A549 (cell line): Measurements from ENCODE around the gene CHRNB2. TPM values are rescaled to one million over a fixed set of nuclear protein-coding genes. Genes with fewer than 3 reads are reported as not detected.

Source experiments
- ATAC-seq, 2 experiments: fragments of 200-7000 bp in 1 of 2; fragments of >200 bp in 1 of 2; cut with Nextera tagmentation in 1 of 2; cut with Tn5 transposase in 1 of 2; 3 replicates each; pipeline versions ENCODE4 v1.8.0 to v1.9.1; 2018 to 2020; ENCODE audit warnings: mild to moderate bottlenecking in 1 of 2, moderate library complexity in 1 of 2
- CTCF ChIA-PET: fragments of 300-600 bp; sonication (Branson Sonifier 250); formaldehyde crosslinking; extraction: SDS; loops from one replicate; lab custom pipeline; 2021; ENCODE audit warnings: antibody characterized with exemption, inconsistent platforms; lab: Yijun Ruan, JAX
- POLR2A ChIA-PET: fragments of 350-600 bp; formaldehyde crosslinking; extraction: SDS; loops from one replicate; lab custom pipeline; 2021; ENCODE audit warnings: antibody characterized with exemption, inconsistent platforms; lab: Yijun Ruan, JAX
- DNase-seq, 2 experiments: peaks; one replicate each; pipeline versions ENCODE4 v3.0.0 to v3.0.0-alpha.2; 2011 to 2016; ENCODE audit warnings: low read depth in 1 of 2, low spot score in 1 of 2
- FAIRE-seq: peaks from 2 replicates; lab custom pipeline; 2011; peaks lifted over from hg19 to GRCh38; lab: Jason Lieb, UNC
- H3K27ac ChIP-seq, 2 experiments: fragments of >200 bp; sonication (Bioruptor Twin); formaldehyde crosslinking; 3 replicates each; pipeline ENCODE4 v1.5.1; 2016 to 2017
- H3K4me1 ChIP-seq: fragments of >200 bp; sonication (Bioruptor Twin); formaldehyde crosslinking; 3 replicates; pipeline ENCODE4 v1.6.1; 2016
- H3K4me2 ChIP-seq: fragments of >200 bp; sonication (Bioruptor Twin); formaldehyde crosslinking; 3 replicates; pipeline ENCODE4 v1.6.1; 2016
- H3K4me3 ChIP-seq: fragments of >200 bp; sonication (Bioruptor Twin); formaldehyde crosslinking; 3 replicates; pipeline ENCODE4 v1.5.1; 2016
- H3K9me3 ChIP-seq: fragments of >200 bp; sonication (Bioruptor Twin); formaldehyde crosslinking; 3 replicates; pipeline ENCODE4 v1.6.1; 2016
- BHLHE40 ChIP-seq: IDR thresholded peaks from 2 replicates; pipeline ENCODE4 v1.6.1; 2012; ENCODE audit warnings: low read depth, low read length, inconsistent platforms
- CBX2 ChIP-seq: fragments of 200-600 bp; sonication (generic); IDR thresholded peaks from 2 replicates; pipeline ENCODE4 v1.6.1; 2016; ENCODE audit warnings: low read depth, mild to moderate bottlenecking, borderline replicate concordance
- CBX8 ChIP-seq: fragments of 200-600 bp; sonication (generic); IDR thresholded peaks from 2 replicates; pipeline ENCODE4 v1.6.1; 2016
- CHD4 ChIP-seq: fragments of 200-600 bp; sonication (generic); IDR thresholded peaks from 2 replicates; pipeline ENCODE4 v1.6.1; 2016; ENCODE audit warnings: antibody characterized with exemption, mild to moderate bottlenecking, borderline replicate concordance
- CTCF ChIP-seq: fragments of >200 bp; sonication (Bioruptor Twin); formaldehyde crosslinking; IDR thresholded peaks from 3 replicates; pipeline ENCODE4 v1.5.1; 2016
- EHMT2 ChIP-seq: fragments of 200-600 bp; sonication (generic); IDR thresholded peaks from 2 replicates; pipeline ENCODE4 v1.6.1; 2016; ENCODE audit warnings: antibody characterized with exemption, low read depth, mild to moderate bottlenecking, moderate library complexity
- ELK1 ChIP-seq: fragments of 150-350 bp; IDR thresholded peaks from 2 replicates; pipeline ENCODE4 v1.6.1; 2014; ENCODE audit warnings: low read depth, mild to moderate bottlenecking, low read length
- GATA3 ChIP-seq: IDR thresholded peaks from 2 replicates; pipeline ENCODE4 v1.6.1; 2012; ENCODE audit warnings: borderline replicate concordance
- HEYL ChIP-seq: fragments of 250-450 bp; sonication (Bioruptor Pico); IDR thresholded peaks from 2 replicates; pipeline ENCODE4 v1.8.0; 2021; ENCODE audit warnings: mild to moderate bottlenecking, moderate library complexity
- HOXA7 ChIP-seq: fragments of 250-450 bp; sonication (Bioruptor Pico); IDR thresholded peaks from 2 replicates; pipeline ENCODE4 v1.5.0; 2020; ENCODE audit warnings: mild to moderate bottlenecking, moderate library complexity
- HOXB5 ChIP-seq: fragments of 250-450 bp; sonication (Bioruptor Pico); IDR thresholded peaks from 2 replicates; pipeline ENCODE4 v1.5.0; 2020; ENCODE audit warnings: mild to moderate bottlenecking, moderate library complexity
- JUN ChIP-seq, 2 experiments: fragments of >200 bp; sonication (Bioruptor Twin); formaldehyde crosslinking; IDR thresholded peaks; 2 replicates in 1 of 2; 3 replicates in 1 of 2; pipeline ENCODE4 v1.6.1; 2016 to 2017
- MAFK ChIP-seq: fragments of 450-650 bp; IDR thresholded peaks from 2 replicates; pipeline ENCODE4 v1.6.1; 2014; ENCODE audit not compliant: partially characterized antibody
- MAZ ChIP-seq: fragments of 150-350 bp; IDR thresholded peaks from 2 replicates; pipeline ENCODE4 v1.6.1; 2014; ENCODE audit warnings: antibody characterized with exemption, low read depth, low read length, borderline replicate concordance
- NFE2L2 ChIP-seq: fragments of 150-350 bp; conservative IDR thresholded peaks from 2 replicates; pipeline ENCODE4 v1.6.1; 2014; ENCODE audit warnings: low read length
- NPAS2 ChIP-seq: fragments of 250-450 bp; sonication (Bioruptor Pico); IDR thresholded peaks from 2 replicates; pipeline ENCODE4 v1.8.0; 2022; ENCODE audit warnings: mild to moderate bottlenecking, moderate library complexity, borderline replicate concordance
- PHF8 ChIP-seq: fragments of 200-600 bp; sonication (generic); IDR thresholded peaks from 2 replicates; pipeline ENCODE4 v1.6.1; 2016; ENCODE audit warnings: low read depth, mild to moderate bottlenecking, antibody characterized with exemption, moderate library complexity, borderline replicate concordance
- POLR2A ChIP-seq: IDR thresholded peaks from 2 replicates; pipeline ENCODE4 v1.6.1; 2012; ENCODE audit warnings: mild to moderate bottlenecking, low read length
- RARB ChIP-seq: fragments of 250-450 bp; sonication (Bioruptor Pico); IDR thresholded peaks from 2 replicates; pipeline ENCODE4 v1.8.0; 2021; ENCODE audit warnings: mild to moderate bottlenecking, moderate library complexity
- RCOR1 ChIP-seq: fragments of 150-350 bp; IDR thresholded peaks from 2 replicates; pipeline ENCODE4 v1.6.1; 2014; ENCODE audit warnings: antibody characterized with exemption, low read length, low read depth
- RFX5 ChIP-seq: fragments of 450-650 bp; IDR thresholded peaks from 2 replicates; pipeline ENCODE4 v1.7.1; 2014; ENCODE audit warnings: antibody characterized with exemption, mild to moderate bottlenecking, moderate library complexity
- TP53 ChIP-seq: fragments of 250-450 bp; sonication (Bioruptor Pico); IDR thresholded peaks from 2 replicates; pipeline ENCODE4 v1.5.0; 2021; ENCODE audit warnings: mild to moderate bottlenecking, moderate library complexity
- USF2 ChIP-seq: fragments of 450-650 bp; IDR thresholded peaks from 2 replicates; pipeline ENCODE4 v1.6.1; 2014; ENCODE audit warnings: antibody characterized with exemption
- WGBS: methylation state at CpG from one replicate; pipeline ENCODE4 v1.1.6; 2017; ENCODE audit errors: missing lambda C conversion rate; 5-methylcytosine and 5-hydroxymethylcytosine counted together
- polyA plus RNA-seq, 4 experiments: library from polyadenylated mRNA; depleted of rRNA in 3 of 4; stranded (reverse); fragments of >200 nt; fragmentation: RNase III in 1 of 4; extraction: RNeasy Plus Mini Kit Qiagen cat#74134 plus additional on column Dnase treatment in 1 of 4; gene quantifications; 2 replicates in 3 of 4; 3 replicates in 1 of 4; pipeline ENCODE4 v1.2.3, GENCODE V29; 2011 to 2017
- TF ChIP-seq, protein P1 (sequence below): fragments of 200-600 bp; sonication (generic); IDR thresholded peaks from 2 replicates; pipeline ENCODE4 v1.6.1; 2016; ENCODE audit warnings: antibody characterized with exemption, mild to moderate bottlenecking, moderate library complexity

The CHRNB2 gene
- polyA plus RNA-seq, 2 of the 4 experiments (the other 2 are of a cell fraction), result 0.21 TPM

DNA sequence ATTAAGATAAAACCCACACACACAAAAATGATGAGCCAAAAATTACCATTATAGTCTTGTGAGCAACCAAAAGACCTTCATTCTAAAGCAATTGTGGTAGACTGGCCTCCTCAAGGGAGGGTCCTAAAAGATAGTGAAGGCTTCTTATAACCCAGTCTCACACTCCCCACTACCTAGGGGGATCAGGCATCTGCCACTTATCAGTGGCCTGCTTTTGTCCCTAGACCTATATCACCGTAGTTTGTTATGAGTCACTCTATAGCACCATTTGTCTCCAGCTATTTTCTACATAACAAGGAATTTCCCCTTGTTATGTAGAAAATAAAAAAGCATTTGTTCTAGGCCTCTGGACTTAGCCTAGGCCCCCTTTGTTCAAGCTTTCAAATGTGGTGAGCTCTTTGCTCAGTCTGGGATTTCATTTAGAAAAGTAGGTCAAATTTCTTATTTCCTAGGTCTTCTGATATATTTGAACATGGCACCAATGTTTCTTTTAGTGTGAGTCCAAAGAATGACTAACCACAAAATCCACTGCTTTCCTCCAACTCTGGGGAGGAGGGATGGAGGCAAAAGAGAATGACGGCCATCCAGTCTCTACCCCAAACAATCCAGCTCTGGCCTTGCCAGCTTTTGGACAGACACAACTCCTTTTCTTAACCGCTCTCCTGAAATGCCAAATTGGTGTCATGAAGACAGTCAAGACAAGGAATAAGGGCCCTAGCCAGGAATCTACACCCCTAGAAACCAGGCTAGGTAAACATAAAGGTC lies 31.5 kb downstream of the CHRNB2 start:
- POLR2A ChIA-PET, result no interaction called here
- Histone ChIP-seq H3K4me3 (no peak overlapping the region), H3K27ac (no peak overlapping the region), H3K4me2 (no peak overlapping the region), H3K9me3 (no peaks in the 10 kb centered on the region), H3K4me1 (no peaks in the 10 kb centered on the region)
- FAIRE-seq (no peak), DNase-seq (no peak), ATAC-seq (no peak)
- WGBS, result 85% methylated on average over 3 of the region's 3 CpGs
- no peak for TF ChIP-seq RCOR1
- TF ChIP-seq ELK1, result no peak
- TF ChIP-seq TP53 (CRISPR knock-in tag), result no peak
- no peak for TF ChIP-seq HOXB5 (CRISPR knock-in tag)
- CTCF ChIA-PET, result interaction anchor here (1.0 to 2.2 kb wide), 4 partner anchors 11 to 39 kb away, joined by 3 to 8 read pairs (median 4); no protein-coding TSS in a partner anchor

GRCh38 chr1:154599658-154600057 lies 32.1 kb downstream of the CHRNB2 start:
- Histone ChIP-seq H3K4me1 (no peaks in the 10 kb centered on the region), H3K9me3 (no peaks in the 10 kb centered on the region), H3K27ac (no peak overlapping the region), H3K4me3 (no peak overlapping the region), H3K4me2 (no peak overlapping the region)
- ATAC-seq (no peak), DNase-seq (no peak), FAIRE-seq (no peak)
- WGBS, result 88% methylated on average over 3 of the region's 3 CpGs
- ChIA-PET CTCF (interaction anchor here (1.4 to 2.2 kb wide), 3 partner anchors 12 to 40 kb away, joined by 3 to 8 read pairs (median 4); no protein-coding TSS in a partner anchor), POLR2A (no interaction called here)
- no peak for TF ChIP-seq USF2
- TF ChIP-seq, protein P1, sequence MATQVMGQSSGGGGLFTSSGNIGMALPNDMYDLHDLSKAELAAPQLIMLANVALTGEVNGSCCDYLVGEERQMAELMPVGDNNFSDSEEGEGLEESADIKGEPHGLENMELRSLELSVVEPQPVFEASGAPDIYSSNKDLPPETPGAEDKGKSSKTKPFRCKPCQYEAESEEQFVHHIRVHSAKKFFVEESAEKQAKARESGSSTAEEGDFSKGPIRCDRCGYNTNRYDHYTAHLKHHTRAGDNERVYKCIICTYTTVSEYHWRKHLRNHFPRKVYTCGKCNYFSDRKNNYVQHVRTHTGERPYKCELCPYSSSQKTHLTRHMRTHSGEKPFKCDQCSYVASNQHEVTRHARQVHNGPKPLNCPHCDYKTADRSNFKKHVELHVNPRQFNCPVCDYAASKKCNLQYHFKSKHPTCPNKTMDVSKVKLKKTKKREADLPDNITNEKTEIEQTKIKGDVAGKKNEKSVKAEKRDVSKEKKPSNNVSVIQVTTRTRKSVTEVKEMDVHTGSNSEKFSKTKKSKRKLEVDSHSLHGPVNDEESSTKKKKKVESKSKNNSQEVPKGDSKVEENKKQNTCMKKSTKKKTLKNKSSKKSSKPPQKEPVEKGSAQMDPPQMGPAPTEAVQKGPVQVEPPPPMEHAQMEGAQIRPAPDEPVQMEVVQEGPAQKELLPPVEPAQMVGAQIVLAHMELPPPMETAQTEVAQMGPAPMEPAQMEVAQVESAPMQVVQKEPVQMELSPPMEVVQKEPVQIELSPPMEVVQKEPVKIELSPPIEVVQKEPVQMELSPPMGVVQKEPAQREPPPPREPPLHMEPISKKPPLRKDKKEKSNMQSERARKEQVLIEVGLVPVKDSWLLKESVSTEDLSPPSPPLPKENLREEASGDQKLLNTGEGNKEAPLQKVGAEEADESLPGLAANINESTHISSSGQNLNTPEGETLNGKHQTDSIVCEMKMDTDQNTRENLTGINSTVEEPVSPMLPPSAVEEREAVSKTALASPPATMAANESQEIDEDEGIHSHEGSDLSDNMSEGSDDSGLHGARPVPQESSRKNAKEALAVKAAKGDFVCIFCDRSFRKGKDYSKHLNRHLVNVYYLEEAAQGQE, result no peak
- TF ChIP-seq NPAS2 (CRISPR knock-in tag), result no peak
- no peak for TF ChIP-seq CHD4
- TF ChIP-seq RARB (CRISPR knock-in tag), result no peak
- TF ChIP-seq GATA3, result no peak
- no peak for TF ChIP-seq MAFK

GRCh38 chr1:154603317-154603716 lies 35.7 kb downstream of the CHRNB2 start:
- H3K9me3 ChIP-seq, result no peaks in the 10 kb centered on the region
- 90% methylated on average over 2 of the region's 2 CpGs for WGBS
- H3K4me3 ChIP-seq, result no peak overlapping the region
- no peak overlapping the region for H3K27ac ChIP-seq
- DNase-seq (no peak), FAIRE-seq (no peak), ATAC-seq (no peak)
- ChIA-PET POLR2A (no interaction called here), CTCF (interaction anchor here (1.0 to 2.3 kb wide), 3 partner anchors 9 to 44 kb away, joined by 3 to 7 read pairs (median 3); no protein-coding TSS in a partner anchor)
- no peak overlapping the region for H3K4me2 ChIP-seq
- peaks cover 17% of the 10 kb centered on the region; the same call in 2 of the 3 replicates for H3K4me1 ChIP-seq
- no peak for TF ChIP-seq EHMT2
- no peak for TF ChIP-seq CBX2
- no peak for TF ChIP-seq CTCF
- no peak for TF ChIP-seq JUN (IDR thresholded peaks at IDR 0.05)
- TF ChIP-seq POLR2A, result no peak
- TF ChIP-seq NFE2L2, result no peak
- TF ChIP-seq USF2, result no peak
- no peak for TF ChIP-seq BHLHE40
- TF ChIP-seq MAZ, result no peak
- TF ChIP-seq HOXA7, result no peak
- TF ChIP-seq HEYL, result no peak
- no peak for TF ChIP-seq TP53 (CRISPR knock-in tag)
- no peak for TF ChIP-seq CBX8
- no peak for TF ChIP-seq RFX5
- no peak for TF ChIP-seq PHF8
